Activated naive CD8-positive, alpha-beta T cell treated with anti-CD3 and anti-CD28 coated beads, Interleukin-2, amount 50 U/mL, for 24 hours (primary cell): ENCODE results near the gene PCDHA7.
"Not testable (repeated sequence)": the region's sequence is repeated elsewhere in the genome, so short reads cannot be mapped to it uniquely, and the experiment has no call there.

ENCODE experiments used
- ATAC-seq: fragments of 150-1000 bp; cut with Tn5 transposase; one replicate; pipeline ENCODE4 v1.10.0; 2021
- DNase-seq: peaks from one replicate; pipeline ENCODE4 v3.0.0; 2021
- H3K27ac Mint-ChIP-seq: one replicate; pipeline ENCODE4 v1.8.0; 2021; ENCODE audit warnings: mild to moderate bottlenecking, mixed read lengths
- H3K27me3 Mint-ChIP-seq: one replicate; pipeline ENCODE4 v1.8.0; 2021; ENCODE audit warnings: mixed read lengths
- H3K36me3 Mint-ChIP-seq: one replicate; pipeline ENCODE4 v1.8.0; 2021; ENCODE audit warnings: low read depth, mixed read lengths
- H3K4me1 Mint-ChIP-seq: one replicate; pipeline ENCODE4 v1.8.0; 2021; ENCODE audit warnings: mixed read lengths
- H3K4me3 Mint-ChIP-seq: one replicate; pipeline ENCODE4 v1.8.0; 2021; ENCODE audit warnings: mild to moderate bottlenecking, moderate library complexity, mixed read lengths
- H3K9me3 Mint-ChIP-seq: one replicate; pipeline ENCODE4 v1.8.0; 2021; ENCODE audit warnings: mixed read lengths

PCDHA7 gene

DNA sequence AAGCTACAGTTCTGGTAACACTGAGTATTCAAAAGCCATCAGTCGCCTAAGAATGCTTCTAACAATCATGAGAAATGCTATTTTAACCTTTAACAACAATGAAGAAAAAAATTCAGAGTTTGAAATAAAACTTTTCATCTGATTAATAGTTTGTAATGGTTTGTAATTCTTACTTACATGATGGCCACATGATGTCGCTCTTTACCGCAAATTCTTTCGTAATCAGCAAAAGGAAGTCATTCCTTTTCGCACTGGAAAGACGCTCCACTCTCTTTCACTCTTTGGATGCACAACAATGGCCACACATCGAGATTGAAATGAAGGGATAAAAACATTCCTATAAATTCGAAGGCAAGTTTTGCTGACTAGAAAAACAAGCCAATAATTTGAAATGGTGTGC is at the start of gene PCDHA7:
Gene PCDHA7 (plus strand): TSS at position 277 of the 400 bp plus-strand sequence. CDS start 115 bp downstream, at position 392.
- Mint-ChIP-seq H3K27ac (no peak within 1 kb of the TSS), H3K9me3 (peaks cover 20% of the 10 kb centered on the region), H3K4me3 (no peak within 1 kb of the TSS), H3K4me1 (no peaks in the 10 kb centered on the region), H3K27me3 (peaks cover 21% of the 10 kb centered on the region), H3K36me3 (peaks cover 4% of the 10 kb centered on the region)
- DNase-seq (no peak), ATAC-seq (no peak)

DNA sequence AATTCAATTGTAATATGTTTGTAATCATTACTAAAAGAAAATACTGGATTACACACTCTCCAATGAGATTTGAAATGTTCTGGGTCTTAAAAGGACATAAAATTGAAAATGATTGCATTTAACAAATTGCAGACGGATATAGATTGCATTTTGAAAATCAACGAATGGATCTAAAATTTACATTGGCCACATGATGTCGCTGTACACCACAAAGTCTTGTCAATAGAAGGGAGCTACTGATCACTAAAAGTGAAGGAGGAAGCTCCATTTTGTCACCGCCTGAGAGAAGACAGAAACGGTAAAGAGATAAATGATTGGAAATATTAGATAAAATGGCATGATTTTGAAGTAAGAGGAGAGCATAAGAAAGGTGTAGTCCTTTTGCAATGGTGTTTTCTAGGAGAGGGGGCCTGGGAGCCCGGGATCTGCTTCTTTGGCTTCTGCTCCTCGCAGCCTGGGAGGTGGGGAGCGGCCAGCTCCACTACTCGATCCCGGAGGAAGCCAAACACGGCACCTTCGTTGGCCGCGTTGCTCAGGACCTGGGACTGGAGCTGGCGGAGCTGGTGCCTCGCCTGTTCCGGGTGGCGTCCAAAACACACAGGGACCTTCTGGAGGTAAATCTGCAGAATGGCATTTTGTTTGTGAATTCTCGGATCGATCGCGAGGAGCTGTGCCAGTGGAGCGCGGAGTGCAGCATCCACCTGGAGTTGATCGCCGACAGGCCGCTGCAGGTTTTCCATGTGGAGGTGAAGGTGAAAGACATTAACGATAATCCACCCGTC is 48.0 kb upstream of the PCDHA7 start, which contains the start of gene PCDHA1:
Gene PCDHA1 (plus strand): TSS at position 236 of the 782 bp plus-strand sequence.
- Mint-ChIP-seq H3K4me3 (no peak within 1 kb of the TSS), H3K9me3 (peaks cover 49% of the 10 kb centered on the region), H3K4me1 (no peaks in the 10 kb centered on the region), H3K36me3 (peaks cover 23% of the 10 kb centered on the region), H3K27ac (no peak within 1 kb of the TSS), H3K27me3 (peaks cover 20% of the 10 kb centered on the region)
- DNase-seq (no peak), ATAC-seq (no peak)

DNA sequence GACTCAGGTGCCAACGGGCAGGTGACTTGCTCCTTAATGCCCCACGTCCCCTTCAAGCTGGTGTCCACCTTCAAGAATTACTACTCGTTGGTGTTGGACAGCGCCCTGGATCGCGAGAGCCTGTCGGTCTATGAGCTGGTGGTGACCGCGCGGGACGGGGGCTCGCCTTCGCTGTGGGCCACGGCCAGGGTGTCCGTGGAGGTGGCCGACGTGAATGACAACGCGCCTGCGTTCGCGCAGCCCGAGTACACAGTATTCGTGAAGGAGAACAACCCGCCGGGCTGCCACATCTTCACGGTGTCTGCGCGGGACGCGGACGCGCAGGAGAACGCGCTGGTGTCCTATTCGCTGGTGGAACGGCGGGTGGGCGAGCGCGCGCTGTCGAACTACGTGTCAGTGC is 46.6 kb upstream of the PCDHA7 start:
- H3K4me3 Mint-ChIP-seq, H3K27ac Mint-ChIP-seq, ATAC-seq, DNase-seq, H3K4me1 Mint-ChIP-seq: not testable (repeated sequence)
- Mint-ChIP-seq H3K36me3 (peaks cover 21% of the 10 kb centered on the region), H3K27me3 (peaks cover 25% of the 10 kb centered on the region), H3K9me3 (peaks cover 51% of the 10 kb centered on the region)

GRCh38 chr5:140787849-140788504 is 46.1 kb upstream of the PCDHA7 start:
- Mint-ChIP-seq H3K36me3 (peaks cover 21% of the 10 kb centered on the region), H3K9me3 (peaks cover 51% of the 10 kb centered on the region), H3K27me3 (peaks cover 25% of the 10 kb centered on the region)
- not testable (repeated sequence) for H3K4me1 Mint-ChIP-seq, ATAC-seq, H3K27ac Mint-ChIP-seq, DNase-seq, H3K4me3 Mint-ChIP-seq

DNA sequence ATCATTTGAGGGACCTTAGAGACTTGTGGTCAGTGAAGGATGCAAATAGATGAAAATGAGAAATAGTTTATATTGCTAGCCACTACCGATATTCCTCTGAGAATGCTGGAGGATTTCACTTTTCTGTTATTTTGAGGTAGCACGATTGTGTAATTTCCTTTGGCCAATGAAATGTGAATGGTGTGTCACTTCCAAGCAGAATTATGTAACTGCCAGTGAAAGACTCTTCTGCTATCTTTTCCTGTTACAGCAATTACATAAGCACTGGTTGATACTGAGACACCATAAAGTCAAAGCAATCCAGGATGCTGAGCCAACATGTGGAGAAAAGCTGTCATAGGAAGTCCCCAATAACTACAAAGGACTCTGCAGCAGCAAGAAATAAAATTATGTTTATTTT is 43.0 kb upstream of the PCDHA7 start:
- Mint-ChIP-seq H3K4me3 (no peak overlapping the region), H3K27me3 (peaks cover 27% of the 10 kb centered on the region), H3K9me3 (peaks cover 50% of the 10 kb centered on the region), H3K4me1 (no peaks in the 10 kb centered on the region), H3K36me3 (peaks cover 24% of the 10 kb centered on the region), H3K27ac (no peak overlapping the region)
- no peak for DNase-seq
- ATAC-seq = no peak

DNA sequence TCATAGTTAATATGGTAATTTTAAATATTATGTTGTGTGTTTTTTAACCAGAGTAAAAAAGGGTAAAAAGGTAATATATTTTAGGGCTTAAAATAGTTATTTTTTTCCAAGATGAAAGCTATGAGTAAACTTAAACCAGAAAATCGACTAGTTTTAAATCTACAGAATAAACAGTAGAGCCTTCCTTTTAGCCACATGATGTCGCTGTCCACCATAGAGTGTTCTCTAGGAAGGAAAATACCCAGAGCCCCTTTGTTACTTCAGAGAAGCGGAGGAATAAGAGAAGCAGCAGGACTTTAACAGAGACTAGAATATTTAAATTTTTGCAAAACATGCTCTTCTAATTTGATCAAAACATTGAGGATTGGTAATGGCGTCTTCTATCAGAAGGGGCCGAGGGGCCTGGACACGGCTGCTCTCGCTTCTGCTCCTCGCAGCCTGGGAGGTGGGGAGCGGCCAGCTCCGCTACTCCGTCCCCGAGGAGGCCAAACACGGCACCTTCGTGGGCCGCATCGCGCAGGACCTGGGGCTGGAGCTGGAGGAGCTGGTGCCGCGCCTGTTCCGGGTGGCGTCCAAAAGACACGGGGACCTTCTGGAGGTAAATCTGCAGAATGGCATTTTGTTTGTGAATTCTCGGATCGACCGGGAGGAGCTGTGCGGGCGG is 39.3 kb upstream of the PCDHA7 start, which contains the start of gene PCDHA2:
Gene PCDHA2 (plus strand): TSS at position 258 of the 664 bp plus-strand sequence.
- Mint-ChIP-seq H3K4me1 (no peaks in the 10 kb centered on the region), H3K27me3 (peaks cover 14% of the 10 kb centered on the region), H3K9me3 (peaks cover 47% of the 10 kb centered on the region), H3K36me3 (peaks cover 15% of the 10 kb centered on the region), H3K4me3 (no peak within 1 kb of the TSS), H3K27ac (no peak within 1 kb of the TSS)
- DNase-seq (no peak), ATAC-seq (no peak)

- ATAC-seq = no peak
- H3K4me1 Mint-ChIP-seq = no peaks in the 10 kb centered on the region
- no peak overlapping the region for H3K4me3 Mint-ChIP-seq
- no peak overlapping the region for H3K27ac Mint-ChIP-seq
- H3K36me3 Mint-ChIP-seq = peaks cover 15% of the 10 kb centered on the region
- peaks cover 50% of the 10 kb centered on the region for H3K9me3 Mint-ChIP-seq
- peaks cover 16% of the 10 kb centered on the region for H3K27me3 Mint-ChIP-seq
- no peak for DNase-seq
Measured at GRCh38 chr5:140795259-140795641, 38.8 kb upstream of the PCDHA7 start.

DNA sequence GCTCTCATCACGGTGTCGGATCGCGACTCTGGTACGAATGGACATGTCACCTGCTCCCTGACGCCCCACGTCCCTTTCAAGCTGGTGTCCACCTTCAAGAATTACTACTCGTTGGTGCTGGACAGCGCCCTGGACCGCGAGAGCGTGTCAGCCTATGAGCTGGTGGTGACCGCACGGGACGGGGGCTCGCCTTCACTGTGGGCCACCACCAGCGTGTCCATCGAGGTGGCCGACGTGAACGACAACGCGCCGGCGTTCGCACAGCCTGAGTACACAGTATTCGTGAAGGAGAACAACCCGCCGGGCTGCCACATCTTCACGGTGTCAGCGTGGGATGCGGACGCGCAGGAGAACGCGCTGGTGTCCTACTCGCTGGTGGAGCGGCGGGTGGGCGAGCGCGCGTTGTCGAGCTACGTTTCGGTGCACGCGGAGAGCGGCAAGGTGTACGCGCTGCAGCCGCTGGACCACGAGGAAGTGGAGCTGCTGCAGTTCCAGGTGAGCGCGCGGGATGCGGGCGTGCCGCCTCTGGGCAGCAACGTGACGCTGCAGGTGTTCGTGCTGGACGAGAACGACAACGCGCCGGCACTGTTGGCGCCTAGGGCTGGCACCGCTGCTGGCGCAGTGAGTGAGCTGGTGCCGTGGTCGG is 37.9 kb upstream of the PCDHA7 start:
- ATAC-seq, DNase-seq, H3K4me1 Mint-ChIP-seq, H3K27ac Mint-ChIP-seq, H3K4me3 Mint-ChIP-seq: not testable (repeated sequence)
- peaks cover 16% of the 10 kb centered on the region for H3K27me3 Mint-ChIP-seq
- H3K36me3 Mint-ChIP-seq = peaks cover 19% of the 10 kb centered on the region
- H3K9me3 Mint-ChIP-seq = peaks cover 53% of the 10 kb centered on the region

GRCh38 chr5:140796718-140797095 is 37.4 kb upstream of the PCDHA7 start:
- peaks cover 52% of the 10 kb centered on the region for H3K9me3 Mint-ChIP-seq

DNA sequence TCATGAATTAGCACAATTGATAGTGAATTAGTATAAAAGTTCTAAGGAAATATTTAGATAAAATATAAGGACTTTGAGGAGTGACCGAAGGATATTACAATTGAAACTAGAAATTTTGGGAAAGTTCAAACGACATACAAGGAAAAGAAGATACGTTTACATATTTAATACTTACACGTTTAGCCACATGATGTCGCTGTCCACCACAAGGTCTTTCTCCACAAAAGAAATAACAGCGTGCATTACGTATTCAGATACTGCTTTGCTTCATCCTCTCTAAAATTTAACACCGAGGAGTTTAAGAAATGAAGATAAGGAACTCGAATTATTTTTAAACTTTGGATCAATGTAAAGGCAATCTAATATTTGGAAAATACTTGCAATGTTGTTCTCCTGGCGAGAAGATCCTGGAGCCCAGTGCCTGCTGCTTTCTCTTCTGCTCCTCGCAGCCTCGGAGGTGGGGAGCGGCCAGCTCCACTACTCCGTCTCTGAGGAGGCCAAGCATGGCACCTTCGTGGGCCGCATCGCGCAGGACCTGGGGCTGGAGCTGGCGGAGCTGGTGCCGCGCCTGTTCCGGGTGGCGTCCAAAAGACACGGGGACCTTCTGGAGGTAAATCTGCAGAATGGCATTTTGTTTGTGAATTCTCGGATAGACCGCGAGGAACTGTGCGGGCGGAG is 33.1 kb upstream of the PCDHA7 start, which contains the start of gene PCDHA3:
Gene PCDHA3 (plus strand): TSS at position 242 of the 678 bp plus-strand sequence.
- H3K27ac Mint-ChIP-seq = no peak within 1 kb of the TSS

More at GRCh38 chr5:140796718-140797095, 37.4 kb upstream of the PCDHA7 start:
- DNase-seq = no peak
- H3K36me3 Mint-ChIP-seq = peaks cover 21% of the 10 kb centered on the region
- no peak overlapping the region for H3K27ac Mint-ChIP-seq
- H3K27me3 Mint-ChIP-seq = peaks cover 16% of the 10 kb centered on the region
- ATAC-seq = no peak
- no peak overlapping the region for H3K4me3 Mint-ChIP-seq
- no peaks in the 10 kb centered on the region for H3K4me1 Mint-ChIP-seq

GRCh38 chr5:140801494-140801841 is 32.6 kb upstream of the PCDHA7 start:
- ATAC-seq (no peak), DNase-seq (no peak)
- H3K36me3 Mint-ChIP-seq = peaks cover 18% of the 10 kb centered on the region
- H3K4me1 Mint-ChIP-seq = no peaks in the 10 kb centered on the region
- H3K27me3 Mint-ChIP-seq = peaks cover 18% of the 10 kb centered on the region
- no peak overlapping the region for H3K27ac Mint-ChIP-seq
- H3K9me3 Mint-ChIP-seq = peaks cover 42% of the 10 kb centered on the region
- H3K4me3 Mint-ChIP-seq = no peak overlapping the region

More for the DNA sequence above, 33.1 kb upstream of the PCDHA7 start, which contains the start of gene PCDHA3:
- ATAC-seq = no peak
- Mint-ChIP-seq H3K27me3 (peaks cover 13% of the 10 kb centered on the region), H3K4me1 (no peaks in the 10 kb centered on the region), H3K4me3 (no peak within 1 kb of the TSS), H3K9me3 (peaks cover 42% of the 10 kb centered on the region), H3K36me3 (peaks cover 18% of the 10 kb centered on the region)
- DNase-seq = no peak

GRCh38 chr5:140802381-140802780 is 31.7 kb upstream of the PCDHA7 start:
- H3K4me1 Mint-ChIP-seq, DNase-seq, H3K27ac Mint-ChIP-seq, H3K4me3 Mint-ChIP-seq, ATAC-seq: not testable (repeated sequence)
- H3K36me3 Mint-ChIP-seq = peaks cover 21% of the 10 kb centered on the region
- H3K27me3 Mint-ChIP-seq = peaks cover 18% of the 10 kb centered on the region
- H3K9me3 Mint-ChIP-seq = peaks cover 44% of the 10 kb centered on the region

DNA sequence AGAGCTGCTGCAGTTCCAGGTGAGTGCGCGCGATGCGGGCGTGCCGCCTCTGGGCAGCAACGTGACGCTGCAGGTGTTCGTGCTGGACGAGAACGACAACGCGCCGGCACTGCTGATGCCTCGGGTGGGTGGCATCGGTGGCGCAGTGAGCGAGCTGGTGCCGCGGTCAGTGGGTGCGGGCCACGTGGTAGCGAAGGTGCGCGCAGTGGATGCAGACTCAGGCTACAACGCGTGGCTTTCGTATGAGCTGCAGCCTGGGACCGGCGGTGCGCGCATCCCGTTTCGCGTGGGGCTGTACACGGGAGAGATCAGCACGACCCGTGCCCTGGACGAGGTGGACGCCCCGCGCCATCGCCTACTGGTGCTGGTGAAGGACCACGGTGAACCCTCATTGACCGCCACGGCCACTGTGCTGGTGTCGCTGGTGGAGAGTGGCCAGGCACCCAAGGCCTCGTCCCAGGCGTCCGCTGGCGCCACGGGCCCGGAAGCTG is 31.2 kb upstream of the PCDHA7 start:
- Mint-ChIP-seq H3K36me3 (peaks cover 21% of the 10 kb centered on the region), H3K4me1 (no peaks in the 10 kb centered on the region), H3K27ac (no peak overlapping the region), H3K9me3 (peaks cover 47% of the 10 kb centered on the region), H3K4me3 (no peak overlapping the region), H3K27me3 (peaks cover 21% of the 10 kb centered on the region)
- ATAC-seq (no peak), DNase-seq (no peak)
